K562 (cell line): ENCODE measurements around the gene ZNF775. TPM values are rescaled to one million over a fixed set of nuclear protein-coding genes. Genes with fewer than 3 reads are reported as not detected.

Experiments used
- GTF3C2 ChIP-seq: IDR thresholded peaks from 3 replicates; pipeline ENCODE4 v1.6.1; 2011; ENCODE audit warnings: borderline replicate concordance, mild to moderate bottlenecking, moderate library complexity; ENCODE audit not compliant: insufficient read length; ENCODE audit errors: extremely low read depth
- PHB2 ChIP-seq: fragments of 450-650 bp; IDR thresholded peaks from 2 replicates; pipeline ENCODE4 v1.6.1; 2017; ENCODE audit warnings: low read depth
- RAD21 ChIP-seq, 2 experiments: fragments of 250-450 bp in 1 of 2; fragments of 450-650 bp in 1 of 2; sonication (Bioruptor Pico) in 1 of 2; formaldehyde crosslinking in 1 of 2; IDR thresholded peaks in 1 of 2; conservative IDR thresholded peaks in 1 of 2; 2 replicates each; pipeline versions ENCODE4 v1.4.0 to v1.8.0; 2020 to 2022; ENCODE audit warnings: mild to moderate bottlenecking in 2 of 2, moderate library complexity in 1 of 2
- TBP ChIP-seq: optimal IDR thresholded peaks from 2 replicates; pipeline ENCODE3; 2011; ENCODE audit warnings: low read depth, low read length, improper control_type of control experiment
- TGIF2 ChIP-seq: sonication (generic); formaldehyde crosslinking; IDR thresholded peaks from 2 replicates; pipeline ENCODE4 v1.8.1; 2022; ENCODE audit warnings: mild to moderate bottlenecking, missing genetic modification reagents, moderate library complexity
- ZNF764 ChIP-seq: fragments of 250-450 bp; sonication (Bioruptor Pico); IDR thresholded peaks from 2 replicates; pipeline ENCODE4 v1.4.0; 2020; ENCODE audit warnings: low read depth, mild to moderate bottlenecking, moderate library complexity
- polyA plus RNA-seq, 8 experiments: library from polyadenylated mRNA; depleted of rRNA in 4 of 8; stranded (reverse) in 5 of 8; unstranded in 3 of 8; fragments of >200 nt; fragmentation: Nextera tagmentation in 2 of 8; fragmentation: Illumina TruSeq in 1 of 8; extraction: Ambion mirVana in 2 of 8; extraction: Trizol in 1 of 8; gene quantifications; 2 replicates each; pipeline versions ENCODE4 v1.2.1 to v1.2.3, GENCODE V29; 2011 to 2014; ENCODE audit warnings: inconsistent platforms in 1 of 8, missing spikeins in 1 of 8
- total RNA-seq, 7 experiments: library from RNA; depleted of rRNA in 6 of 7; stranded (reverse); fragments of >200 nt in 6 of 7; fragmentation: Illumina TruSeq in 2 of 7; extraction: Trizol in 2 of 7; gene quantifications; 2 replicates each; pipeline versions ENCODE4 v1.2.1 to v1.2.3, GENCODE V29; 2011 to 2021; ENCODE audit warnings: low replicate concordance in 1 of 7
- TF ChIP-seq, protein P1 (sequence below), 2 experiments: fragments of 450-650 bp; formaldehyde crosslinking in 1 of 2; IDR thresholded peaks; 2 replicates each; pipeline versions ENCODE4 v1.4.0 to v1.6.1; 2014 to 2020; ENCODE audit warnings: mild to moderate bottlenecking in 2 of 2, borderline replicate concordance in 1 of 2, low read depth in 1 of 2

Gene ZNF775
- total and polyA plus RNA-seq, 9 of the 15 experiments (the other 6 are each of a cell fraction or from before 2014, with no cell fraction given): 0.04 to 18.7 (median 4.9) TPM

DNA sequence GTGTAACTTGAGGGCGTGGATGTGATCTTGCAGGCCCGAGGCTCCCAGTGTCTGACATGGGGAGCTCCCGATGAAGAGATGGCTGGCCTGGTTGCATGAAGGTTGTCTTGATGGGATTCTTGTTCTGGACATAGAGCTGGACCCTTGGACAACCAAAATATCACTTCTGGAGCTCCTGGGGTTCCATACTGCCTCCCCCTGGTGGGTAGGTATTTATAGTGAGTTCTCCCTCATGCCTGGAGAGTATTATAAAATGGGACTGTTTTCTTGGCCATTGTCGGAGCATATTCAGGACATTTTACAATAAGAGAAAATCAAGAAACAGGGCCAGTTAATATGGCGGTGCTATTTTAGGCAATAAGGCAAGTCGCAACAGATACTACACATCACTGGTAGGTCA lies 38.7 kb downstream of the ZNF775 start (continued):
- TF ChIP-seq, protein P1, sequence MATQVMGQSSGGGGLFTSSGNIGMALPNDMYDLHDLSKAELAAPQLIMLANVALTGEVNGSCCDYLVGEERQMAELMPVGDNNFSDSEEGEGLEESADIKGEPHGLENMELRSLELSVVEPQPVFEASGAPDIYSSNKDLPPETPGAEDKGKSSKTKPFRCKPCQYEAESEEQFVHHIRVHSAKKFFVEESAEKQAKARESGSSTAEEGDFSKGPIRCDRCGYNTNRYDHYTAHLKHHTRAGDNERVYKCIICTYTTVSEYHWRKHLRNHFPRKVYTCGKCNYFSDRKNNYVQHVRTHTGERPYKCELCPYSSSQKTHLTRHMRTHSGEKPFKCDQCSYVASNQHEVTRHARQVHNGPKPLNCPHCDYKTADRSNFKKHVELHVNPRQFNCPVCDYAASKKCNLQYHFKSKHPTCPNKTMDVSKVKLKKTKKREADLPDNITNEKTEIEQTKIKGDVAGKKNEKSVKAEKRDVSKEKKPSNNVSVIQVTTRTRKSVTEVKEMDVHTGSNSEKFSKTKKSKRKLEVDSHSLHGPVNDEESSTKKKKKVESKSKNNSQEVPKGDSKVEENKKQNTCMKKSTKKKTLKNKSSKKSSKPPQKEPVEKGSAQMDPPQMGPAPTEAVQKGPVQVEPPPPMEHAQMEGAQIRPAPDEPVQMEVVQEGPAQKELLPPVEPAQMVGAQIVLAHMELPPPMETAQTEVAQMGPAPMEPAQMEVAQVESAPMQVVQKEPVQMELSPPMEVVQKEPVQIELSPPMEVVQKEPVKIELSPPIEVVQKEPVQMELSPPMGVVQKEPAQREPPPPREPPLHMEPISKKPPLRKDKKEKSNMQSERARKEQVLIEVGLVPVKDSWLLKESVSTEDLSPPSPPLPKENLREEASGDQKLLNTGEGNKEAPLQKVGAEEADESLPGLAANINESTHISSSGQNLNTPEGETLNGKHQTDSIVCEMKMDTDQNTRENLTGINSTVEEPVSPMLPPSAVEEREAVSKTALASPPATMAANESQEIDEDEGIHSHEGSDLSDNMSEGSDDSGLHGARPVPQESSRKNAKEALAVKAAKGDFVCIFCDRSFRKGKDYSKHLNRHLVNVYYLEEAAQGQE (IDR thresholded peaks at IDR 0.05; ENCODE audit: borderline replicate concordance): peak; percentile 51; the same call in 1 of the 2 replicates
- TF ChIP-seq, protein P1 (CRISPR knock-in tag; IDR thresholded peaks at IDR 0.05; ENCODE audit: low read depth): no peak
- TF ChIP-seq RAD21 (CRISPR knock-in tag; conservative IDR thresholded peaks at IDR 0.05 in 1 of 2, IDR thresholded peaks at IDR 0.05 in 1 of 2): peak; percentile 44 to 61
- peak; percentile 61 for TF ChIP-seq GTF3C2
- no peak for TF ChIP-seq TGIF2 (CRISPR knock-in tag)
- TF ChIP-seq PHB2: no peak
- peak; percentile 6 for TF ChIP-seq TBP
- TF ChIP-seq ZNF764 (CRISPR knock-in tag): peak; percentile 92
